Neural cell (in vitro differentiated cells): ENCODE measurements around the gene CLEC16A. TPM values are rescaled to one million over a fixed set of nuclear protein-coding genes. Genes with fewer than 3 reads are reported as not detected.

Experiments used
- H2AFZ ChIP-seq: fragments of 200-600, 300-800 bp; sonication (generic), shearing (Covaris generic); 2 replicates; pipeline ENCODE4 v1.6.0; 2014; ENCODE audit warnings: low read depth, mild to moderate bottlenecking, antibody characterized with exemption, low read length, moderate library complexity
- H3F3A ChIP-seq: fragments of 200-600 bp; shearing (Covaris generic); 2 replicates; pipeline ENCODE4 v1.6.1; 2016; ENCODE audit warnings: mild to moderate bottlenecking, moderate library complexity, mixed read lengths, antibody characterized with exemption, low read length; ENCODE audit not compliant: insufficient read depth, poor library complexity, severe bottlenecking
- H3K27ac ChIP-seq: fragments of 200-600, 300-800 bp; sonication (generic), shearing (Covaris generic); 2 replicates; pipeline ENCODE4 v1.5.1; 2014; ENCODE audit warnings: mild to moderate bottlenecking, low read length, moderate library complexity
- H3K27me3 ChIP-seq: fragments of 300-800, 200-600 bp; sonication (generic), shearing (Covaris generic); 2 replicates; pipeline ENCODE4 v1.6.0; 2014; ENCODE audit warnings: mild to moderate bottlenecking, low read depth, low read length, moderate library complexity; ENCODE audit not compliant: insufficient read depth
- H3K36me3 ChIP-seq: fragments of 300-800, 200-600 bp; sonication (generic), shearing (Covaris generic); 2 replicates; pipeline ENCODE4 v1.5.1; 2014; ENCODE audit warnings: mild to moderate bottlenecking, antibody characterized with exemption, low read length, moderate library complexity; ENCODE audit not compliant: insufficient read depth
- H3K4me2 ChIP-seq: fragments of 300-800, 200-600 bp; sonication (generic), shearing (Covaris generic); 2 replicates; pipeline ENCODE4 v1.6.0; 2014; ENCODE audit warnings: mild to moderate bottlenecking, low read length
- H3K4me3 ChIP-seq: fragments of 300-800, 200-600 bp; sonication (generic), shearing (Covaris generic); 2 replicates; pipeline ENCODE4 v1.5.1; 2014; ENCODE audit warnings: mild to moderate bottlenecking, low read length, moderate library complexity
- H3K79me2 ChIP-seq: fragments of 200-600 bp; shearing (Covaris generic); replicated peaks from 2 replicates; pipeline ENCODE4 v1.6.0; 2014; ENCODE audit warnings: mild to moderate bottlenecking, low read length, moderate library complexity; ENCODE audit not compliant: insufficient read depth
- H3K9ac ChIP-seq: fragments of 300-800, 200-600 bp; sonication (generic), shearing (Covaris generic); 2 replicates; pipeline ENCODE4 v1.6.1; 2016; ENCODE audit warnings: mild to moderate bottlenecking, low read length, mixed read lengths
- H3K9me2 ChIP-seq: fragments of 200-600 bp; shearing (Covaris generic); 2 replicates; pipeline ENCODE4 v1.6.1; 2016; ENCODE audit warnings: mild to moderate bottlenecking, low read length, mixed read lengths; ENCODE audit not compliant: insufficient read depth
- H3K9me3 ChIP-seq: fragments of 200-600, 300-800 bp; sonication (generic), shearing (Covaris generic); 2 replicates; pipeline ENCODE4 v1.6.1; 2016; ENCODE audit warnings: mild to moderate bottlenecking, mixed run types, low read length, moderate library complexity, mixed read lengths
- H4K20me1 ChIP-seq: fragments of 200-600 bp; shearing (Covaris generic); 2 replicates; pipeline ENCODE4 v1.6.1; 2016; ENCODE audit warnings: mild to moderate bottlenecking, mixed run types; ENCODE audit not compliant: insufficient read depth
- EP300 ChIP-seq: fragments of 450-650 bp; conservative IDR thresholded peaks from 2 replicates; pipeline ENCODE4 v1.6.1; 2014; ENCODE audit warnings: antibody characterized with exemption, mild to moderate bottlenecking, moderate library complexity; ENCODE audit not compliant: poor library complexity, severe bottlenecking
- EZH2 ChIP-seq: fragments of 200-600, 300-800 bp; shearing (Covaris generic), sonication (generic); IDR thresholded peaks from 2 replicates; pipeline ENCODE4 v1.6.1; 2014; ENCODE audit warnings: antibody characterized with exemption, low read length, borderline replicate concordance, mild to moderate bottlenecking; ENCODE audit not compliant: insufficient read depth, poor library complexity, severe bottlenecking
- MXI1 ChIP-seq: fragments of 450-650 bp; conservative IDR thresholded peaks from 2 replicates; pipeline ENCODE4 v1.6.1; 2014; ENCODE audit warnings: antibody characterized with exemption, mild to moderate bottlenecking; ENCODE audit not compliant: poor library complexity, severe bottlenecking
- POLR2AphosphoS5 ChIP-seq: IDR thresholded peaks from 2 replicates; pipeline ENCODE4 v1.6.1; 2012
- RAD21 ChIP-seq: fragments of 450-650 bp; conservative IDR thresholded peaks from 2 replicates; pipeline ENCODE4 v1.6.1; 2014; ENCODE audit warnings: antibody characterized with exemption, mild to moderate bottlenecking, moderate library complexity
- SMC3 ChIP-seq: fragments of 450-650 bp; conservative IDR thresholded peaks from 2 replicates; pipeline ENCODE4 v1.6.1; 2014; ENCODE audit warnings: antibody characterized with exemption, mild to moderate bottlenecking, moderate library complexity; ENCODE audit not compliant: poor library complexity
- TAF1 ChIP-seq: IDR thresholded peaks from 2 replicates; pipeline ENCODE4 v1.6.1; 2012; ENCODE audit warnings: low read depth
- polyA plus RNA-seq: library from polyadenylated mRNA; depleted of rRNA; stranded (reverse); fragments of >200 nt; gene quantifications from 2 replicates; pipeline ENCODE4 v1.2.3, GENCODE V29; 2014
- TF ChIP-seq, protein P1 (sequence below): IDR thresholded peaks from 2 replicates; pipeline ENCODE4 v1.6.1; 2012; ENCODE audit warnings: borderline replicate concordance
- TF ChIP-seq, protein P2 (sequence below): fragments of 450-650 bp; IDR thresholded peaks from 2 replicates; pipeline ENCODE4 v1.5.1; 2014; ENCODE audit warnings: antibody characterized with exemption, mild to moderate bottlenecking, moderate library complexity; ENCODE audit not compliant: poor library complexity, severe bottlenecking

The CLEC16A gene
- polyA plus RNA-seq, 1 donor from 2014 or later = 11.1 TPM

DNA sequence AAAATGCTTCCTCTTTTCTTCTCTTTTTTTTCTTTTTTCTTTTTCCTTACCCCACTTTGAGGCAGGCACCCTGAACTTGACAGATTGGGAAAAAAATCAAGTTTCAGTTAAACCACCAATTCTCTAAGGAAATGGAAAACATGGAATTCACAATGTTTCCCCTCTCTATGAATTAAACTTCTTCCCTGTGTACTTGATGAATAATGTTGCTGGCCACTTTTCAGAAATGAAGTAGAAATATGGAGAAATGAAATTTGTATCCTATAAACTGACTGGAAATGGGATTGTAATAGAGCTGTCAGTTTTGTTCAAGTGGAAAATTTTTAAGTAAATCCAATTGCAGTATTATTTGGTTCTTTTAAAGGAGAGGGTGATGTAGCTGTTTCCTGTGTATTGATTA, 129.8 kb downstream of the CLEC16A start:
- no peaks in the 10 kb centered on the region for H3K36me3 ChIP-seq
- H2AFZ ChIP-seq = no peak overlapping the region
- TF ChIP-seq EP300 (no peak), MXI1 (no peak), TAF1 (no peak), SMC3 (no peak), EZH2 (no peak), RAD21 (no peak)
- TF ChIP-seq, protein P1, sequence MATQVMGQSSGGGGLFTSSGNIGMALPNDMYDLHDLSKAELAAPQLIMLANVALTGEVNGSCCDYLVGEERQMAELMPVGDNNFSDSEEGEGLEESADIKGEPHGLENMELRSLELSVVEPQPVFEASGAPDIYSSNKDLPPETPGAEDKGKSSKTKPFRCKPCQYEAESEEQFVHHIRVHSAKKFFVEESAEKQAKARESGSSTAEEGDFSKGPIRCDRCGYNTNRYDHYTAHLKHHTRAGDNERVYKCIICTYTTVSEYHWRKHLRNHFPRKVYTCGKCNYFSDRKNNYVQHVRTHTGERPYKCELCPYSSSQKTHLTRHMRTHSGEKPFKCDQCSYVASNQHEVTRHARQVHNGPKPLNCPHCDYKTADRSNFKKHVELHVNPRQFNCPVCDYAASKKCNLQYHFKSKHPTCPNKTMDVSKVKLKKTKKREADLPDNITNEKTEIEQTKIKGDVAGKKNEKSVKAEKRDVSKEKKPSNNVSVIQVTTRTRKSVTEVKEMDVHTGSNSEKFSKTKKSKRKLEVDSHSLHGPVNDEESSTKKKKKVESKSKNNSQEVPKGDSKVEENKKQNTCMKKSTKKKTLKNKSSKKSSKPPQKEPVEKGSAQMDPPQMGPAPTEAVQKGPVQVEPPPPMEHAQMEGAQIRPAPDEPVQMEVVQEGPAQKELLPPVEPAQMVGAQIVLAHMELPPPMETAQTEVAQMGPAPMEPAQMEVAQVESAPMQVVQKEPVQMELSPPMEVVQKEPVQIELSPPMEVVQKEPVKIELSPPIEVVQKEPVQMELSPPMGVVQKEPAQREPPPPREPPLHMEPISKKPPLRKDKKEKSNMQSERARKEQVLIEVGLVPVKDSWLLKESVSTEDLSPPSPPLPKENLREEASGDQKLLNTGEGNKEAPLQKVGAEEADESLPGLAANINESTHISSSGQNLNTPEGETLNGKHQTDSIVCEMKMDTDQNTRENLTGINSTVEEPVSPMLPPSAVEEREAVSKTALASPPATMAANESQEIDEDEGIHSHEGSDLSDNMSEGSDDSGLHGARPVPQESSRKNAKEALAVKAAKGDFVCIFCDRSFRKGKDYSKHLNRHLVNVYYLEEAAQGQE = no peak
- TF ChIP-seq, protein P2, sequence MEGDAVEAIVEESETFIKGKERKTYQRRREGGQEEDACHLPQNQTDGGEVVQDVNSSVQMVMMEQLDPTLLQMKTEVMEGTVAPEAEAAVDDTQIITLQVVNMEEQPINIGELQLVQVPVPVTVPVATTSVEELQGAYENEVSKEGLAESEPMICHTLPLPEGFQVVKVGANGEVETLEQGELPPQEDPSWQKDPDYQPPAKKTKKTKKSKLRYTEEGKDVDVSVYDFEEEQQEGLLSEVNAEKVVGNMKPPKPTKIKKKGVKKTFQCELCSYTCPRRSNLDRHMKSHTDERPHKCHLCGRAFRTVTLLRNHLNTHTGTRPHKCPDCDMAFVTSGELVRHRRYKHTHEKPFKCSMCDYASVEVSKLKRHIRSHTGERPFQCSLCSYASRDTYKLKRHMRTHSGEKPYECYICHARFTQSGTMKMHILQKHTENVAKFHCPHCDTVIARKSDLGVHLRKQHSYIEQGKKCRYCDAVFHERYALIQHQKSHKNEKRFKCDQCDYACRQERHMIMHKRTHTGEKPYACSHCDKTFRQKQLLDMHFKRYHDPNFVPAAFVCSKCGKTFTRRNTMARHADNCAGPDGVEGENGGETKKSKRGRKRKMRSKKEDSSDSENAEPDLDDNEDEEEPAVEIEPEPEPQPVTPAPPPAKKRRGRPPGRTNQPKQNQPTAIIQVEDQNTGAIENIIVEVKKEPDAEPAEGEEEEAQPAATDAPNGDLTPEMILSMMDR = no peak

GRCh38 chr16:11075163-11075562, 130.8 kb downstream of the CLEC16A start:
- Histone ChIP-seq H3F3A (no peaks in the 10 kb centered on the region), H3K79me2 (no peaks in the 10 kb centered on the region), H3K9me3 (no peaks in the 10 kb centered on the region), H3K9me2 (no peaks in the 10 kb centered on the region), H3K4me3 (no peak overlapping the region), H3K36me3 (no peaks in the 10 kb centered on the region), H3K27ac (no peak overlapping the region), H2AFZ (no peak overlapping the region), H3K4me2 (no peak overlapping the region), H3K27me3 (no peaks in the 10 kb centered on the region), H4K20me1 (no peaks in the 10 kb centered on the region), H3K9ac (no peak overlapping the region)
- TF ChIP-seq, protein P2 = no peak
- TF ChIP-seq RAD21 = no peak
- TF ChIP-seq, protein P1 = no peak
- no peak for TF ChIP-seq MXI1
- no peak for TF ChIP-seq EZH2
- TF ChIP-seq SMC3 = no peak
- TF ChIP-seq POLR2AphosphoS5 = no peak
- TF ChIP-seq EP300 = no peak
- TF ChIP-seq TAF1 = no peak

More for the DNA sequence above, 129.8 kb downstream of the CLEC16A start:
- Histone ChIP-seq H4K20me1 (no peaks in the 10 kb centered on the region), H3K27ac (no peak overlapping the region), H3K4me3 (no peak overlapping the region), H3K9ac (no peak overlapping the region), H3K79me2 (no peaks in the 10 kb centered on the region), H3F3A (no peaks in the 10 kb centered on the region), H3K4me2 (no peak overlapping the region), H3K9me2 (no peaks in the 10 kb centered on the region), H3K9me3 (no peaks in the 10 kb centered on the region), H3K27me3 (no peaks in the 10 kb centered on the region)
